K562 (cell line): ENCODE results near the gene RCSD1. TPM values are rescaled to one million over a fixed set of nuclear protein-coding genes. Genes with fewer than 3 reads are reported as not detected.

ENCODE experiments used
- C11orf30 ChIP-seq: fragments of 450-650 bp; IDR thresholded peaks from 2 replicates; pipeline ENCODE4 v1.6.1; 2016; ENCODE audit warnings: low read depth, mild to moderate bottlenecking
- CHD2 ChIP-seq: IDR thresholded peaks from 2 replicates; pipeline ENCODE4 v1.6.1; 2011; ENCODE audit warnings: low read depth, low read length
- COPS2 ChIP-seq: fragments of 450-650 bp; conservative IDR thresholded peaks from 2 replicates; pipeline ENCODE4 v1.6.1; 2016; ENCODE audit warnings: mild to moderate bottlenecking, moderate library complexity
- FOXK1 ChIP-seq: sonication (generic); formaldehyde crosslinking; IDR thresholded peaks from 2 replicates; pipeline ENCODE4 v1.8.0; 2022; ENCODE audit warnings: missing genetic modification reagents, mild to moderate bottlenecking, borderline replicate concordance
- MAZ ChIP-seq, 2 experiments: fragments of 450-650 bp in 1 of 2; sonication (generic) in 1 of 2; formaldehyde crosslinking; IDR thresholded peaks in 1 of 2; conservative IDR thresholded peaks in 1 of 2; 2 replicates each; pipeline versions ENCODE4 v1.4.0 to v1.5.0; 2020; ENCODE audit warnings: mild to moderate bottlenecking in 1 of 2, missing genetic modification reagents in 1 of 2
- NBN ChIP-seq: fragments of 450-650 bp; IDR thresholded peaks from 2 replicates; pipeline ENCODE4 v1.6.1; 2016; ENCODE audit warnings: low read depth, mild to moderate bottlenecking
- NFE2 ChIP-seq: IDR thresholded peaks from 2 replicates; pipeline ENCODE4 v1.6.1; 2014; ENCODE audit warnings: antibody characterized with exemption, low read depth
- polyA plus RNA-seq, 8 experiments: library from polyadenylated mRNA; depleted of rRNA in 4 of 8; stranded (reverse) in 5 of 8; unstranded in 3 of 8; fragments of >200 nt; fragmentation: Nextera tagmentation in 2 of 8; fragmentation: Illumina TruSeq in 1 of 8; extraction: Ambion mirVana in 2 of 8; extraction: Trizol in 1 of 8; gene quantifications; 2 replicates each; pipeline versions ENCODE4 v1.2.1 to v1.2.3, GENCODE V29; 2011 to 2014; ENCODE audit warnings: inconsistent platforms in 1 of 8, missing spikeins in 1 of 8
- total RNA-seq, 7 experiments: library from RNA; depleted of rRNA in 6 of 7; stranded (reverse); fragments of >200 nt in 6 of 7; fragmentation: Illumina TruSeq in 2 of 7; extraction: Trizol in 2 of 7; gene quantifications; 2 replicates each; pipeline versions ENCODE4 v1.2.1 to v1.2.3, GENCODE V29; 2011 to 2021; ENCODE audit warnings: low replicate concordance in 1 of 7
- TF ChIP-seq, protein P1 (sequence below): sonication (generic); IDR thresholded peaks from 2 replicates; pipeline ENCODE4 v1.6.1; 2016
- TF ChIP-seq, protein P2 (sequence below): sonication (generic); formaldehyde crosslinking; IDR thresholded peaks from 2 replicates; pipeline ENCODE4 v1.8.1; 2023; ENCODE audit warnings: missing genetic modification reagents, mild to moderate bottlenecking, borderline replicate concordance
- TF ChIP-seq, protein P3 (sequence below): fragments of 450-650 bp; IDR thresholded peaks from 2 replicates; pipeline ENCODE4 v1.6.1; 2016; ENCODE audit warnings: mild to moderate bottlenecking, moderate library complexity

The RCSD1 gene
- total and polyA plus RNA-seq, 9 of the 15 experiments (the other 6 are each of a cell fraction or from before 2014, with no cell fraction given): 7.8 to 69.8 (median 45.3) TPM

DNA sequence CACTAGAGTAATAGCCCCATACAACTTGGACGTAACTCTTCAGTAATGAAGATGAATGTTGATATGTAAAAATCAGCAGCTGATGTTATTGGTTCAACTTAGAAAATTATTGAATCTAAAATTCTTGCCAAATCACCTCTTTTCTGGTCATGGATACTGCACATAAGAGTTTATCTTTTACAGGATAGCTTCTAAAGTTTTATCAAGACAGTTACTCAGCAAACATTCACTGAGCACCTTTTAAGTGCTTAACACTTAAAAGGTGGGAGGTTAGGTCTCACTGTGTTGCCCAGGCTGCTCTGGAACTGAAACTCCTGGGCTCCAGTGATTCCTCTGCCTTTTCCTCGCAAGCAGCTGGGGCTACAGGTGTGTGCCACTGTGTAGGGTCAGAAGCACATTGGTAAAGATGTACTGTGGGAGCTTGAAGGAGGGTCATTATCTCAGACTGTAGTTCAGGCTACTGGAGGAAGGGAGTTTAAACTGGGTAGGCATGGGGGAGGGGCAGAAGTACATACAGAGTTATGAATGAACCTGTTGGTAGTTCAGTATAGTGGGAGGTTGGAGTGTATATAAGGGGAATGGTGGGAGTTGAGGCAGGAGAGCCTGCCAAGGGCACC is 93.8 kb downstream of the RCSD1 start (continued):
- TF ChIP-seq, protein P1, sequence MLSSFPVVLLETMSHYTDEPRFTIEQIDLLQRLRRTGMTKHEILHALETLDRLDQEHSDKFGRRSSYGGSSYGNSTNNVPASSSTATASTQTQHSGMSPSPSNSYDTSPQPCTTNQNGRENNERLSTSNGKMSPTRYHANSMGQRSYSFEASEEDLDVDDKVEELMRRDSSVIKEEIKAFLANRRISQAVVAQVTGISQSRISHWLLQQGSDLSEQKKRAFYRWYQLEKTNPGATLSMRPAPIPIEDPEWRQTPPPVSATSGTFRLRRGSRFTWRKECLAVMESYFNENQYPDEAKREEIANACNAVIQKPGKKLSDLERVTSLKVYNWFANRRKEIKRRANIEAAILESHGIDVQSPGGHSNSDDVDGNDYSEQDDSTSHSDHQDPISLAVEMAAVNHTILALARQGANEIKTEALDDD: 0 out of 2 replicates have a peak, but pooled peaks have one; percentile 24
- TF ChIP-seq NFE2 (peak; percentile 65), C11orf30 (peak; percentile 28), NBN (no peak; the same call in 1 of the 2 replicates), MAZ (CRISPR knock-in tag; conservative IDR thresholded peaks at IDR 0.05 in 1 of 2, IDR thresholded peaks at IDR 0.05 in 1 of 2) (0 out of 4 replicates have a peak, but pooled peaks of 1 of the 2 experiments have one; percentile 43), FOXK1 (CRISPR knock-in tag) (no peak), COPS2 (no peak), CHD2 (peak; percentile 25; the same call in 1 of the 2 replicates)
- TF ChIP-seq, protein P2, sequence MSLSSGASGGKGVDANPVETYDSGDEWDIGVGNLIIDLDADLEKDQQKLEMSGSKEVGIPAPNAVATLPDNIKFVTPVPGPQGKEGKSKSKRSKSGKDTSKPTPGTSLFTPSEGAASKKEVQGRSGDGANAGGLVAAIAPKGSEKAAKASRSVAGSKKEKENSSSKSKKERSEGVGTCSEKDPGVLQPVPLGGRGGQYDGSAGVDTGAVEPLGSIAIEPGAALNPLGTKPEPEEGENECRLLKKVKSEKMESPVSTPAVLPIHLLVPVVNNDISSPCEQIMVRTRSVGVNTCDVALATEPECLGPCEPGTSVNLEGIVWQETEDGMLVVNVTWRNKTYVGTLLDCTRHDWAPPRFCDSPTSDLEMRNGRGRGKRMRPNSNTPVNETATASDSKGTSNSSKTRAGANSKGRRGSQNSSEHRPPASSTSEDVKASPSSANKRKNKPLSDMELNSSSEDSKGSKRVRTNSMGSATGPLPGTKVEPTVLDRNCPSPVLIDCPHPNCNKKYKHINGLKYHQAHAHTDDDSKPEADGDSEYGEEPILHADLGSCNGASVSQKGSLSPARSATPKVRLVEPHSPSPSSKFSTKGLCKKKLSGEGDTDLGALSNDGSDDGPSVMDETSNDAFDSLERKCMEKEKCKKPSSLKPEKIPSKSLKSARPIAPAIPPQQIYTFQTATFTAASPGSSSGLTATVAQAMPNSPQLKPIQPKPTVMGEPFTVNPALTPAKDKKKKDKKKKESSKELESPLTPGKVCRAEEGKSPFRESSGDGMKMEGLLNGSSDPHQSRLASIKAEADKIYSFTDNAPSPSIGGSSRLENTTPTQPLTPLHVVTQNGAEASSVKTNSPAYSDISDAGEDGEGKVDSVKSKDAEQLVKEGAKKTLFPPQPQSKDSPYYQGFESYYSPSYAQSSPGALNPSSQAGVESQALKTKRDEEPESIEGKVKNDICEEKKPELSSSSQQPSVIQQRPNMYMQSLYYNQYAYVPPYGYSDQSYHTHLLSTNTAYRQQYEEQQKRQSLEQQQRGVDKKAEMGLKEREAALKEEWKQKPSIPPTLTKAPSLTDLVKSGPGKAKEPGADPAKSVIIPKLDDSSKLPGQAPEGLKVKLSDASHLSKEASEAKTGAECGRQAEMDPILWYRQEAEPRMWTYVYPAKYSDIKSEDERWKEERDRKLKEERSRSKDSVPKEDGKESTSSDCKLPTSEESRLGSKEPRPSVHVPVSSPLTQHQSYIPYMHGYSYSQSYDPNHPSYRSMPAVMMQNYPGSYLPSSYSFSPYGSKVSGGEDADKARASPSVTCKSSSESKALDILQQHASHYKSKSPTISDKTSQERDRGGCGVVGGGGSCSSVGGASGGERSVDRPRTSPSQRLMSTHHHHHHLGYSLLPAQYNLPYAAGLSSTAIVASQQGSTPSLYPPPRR (CRISPR knock-in tag): no peak
- TF ChIP-seq, protein P3, sequence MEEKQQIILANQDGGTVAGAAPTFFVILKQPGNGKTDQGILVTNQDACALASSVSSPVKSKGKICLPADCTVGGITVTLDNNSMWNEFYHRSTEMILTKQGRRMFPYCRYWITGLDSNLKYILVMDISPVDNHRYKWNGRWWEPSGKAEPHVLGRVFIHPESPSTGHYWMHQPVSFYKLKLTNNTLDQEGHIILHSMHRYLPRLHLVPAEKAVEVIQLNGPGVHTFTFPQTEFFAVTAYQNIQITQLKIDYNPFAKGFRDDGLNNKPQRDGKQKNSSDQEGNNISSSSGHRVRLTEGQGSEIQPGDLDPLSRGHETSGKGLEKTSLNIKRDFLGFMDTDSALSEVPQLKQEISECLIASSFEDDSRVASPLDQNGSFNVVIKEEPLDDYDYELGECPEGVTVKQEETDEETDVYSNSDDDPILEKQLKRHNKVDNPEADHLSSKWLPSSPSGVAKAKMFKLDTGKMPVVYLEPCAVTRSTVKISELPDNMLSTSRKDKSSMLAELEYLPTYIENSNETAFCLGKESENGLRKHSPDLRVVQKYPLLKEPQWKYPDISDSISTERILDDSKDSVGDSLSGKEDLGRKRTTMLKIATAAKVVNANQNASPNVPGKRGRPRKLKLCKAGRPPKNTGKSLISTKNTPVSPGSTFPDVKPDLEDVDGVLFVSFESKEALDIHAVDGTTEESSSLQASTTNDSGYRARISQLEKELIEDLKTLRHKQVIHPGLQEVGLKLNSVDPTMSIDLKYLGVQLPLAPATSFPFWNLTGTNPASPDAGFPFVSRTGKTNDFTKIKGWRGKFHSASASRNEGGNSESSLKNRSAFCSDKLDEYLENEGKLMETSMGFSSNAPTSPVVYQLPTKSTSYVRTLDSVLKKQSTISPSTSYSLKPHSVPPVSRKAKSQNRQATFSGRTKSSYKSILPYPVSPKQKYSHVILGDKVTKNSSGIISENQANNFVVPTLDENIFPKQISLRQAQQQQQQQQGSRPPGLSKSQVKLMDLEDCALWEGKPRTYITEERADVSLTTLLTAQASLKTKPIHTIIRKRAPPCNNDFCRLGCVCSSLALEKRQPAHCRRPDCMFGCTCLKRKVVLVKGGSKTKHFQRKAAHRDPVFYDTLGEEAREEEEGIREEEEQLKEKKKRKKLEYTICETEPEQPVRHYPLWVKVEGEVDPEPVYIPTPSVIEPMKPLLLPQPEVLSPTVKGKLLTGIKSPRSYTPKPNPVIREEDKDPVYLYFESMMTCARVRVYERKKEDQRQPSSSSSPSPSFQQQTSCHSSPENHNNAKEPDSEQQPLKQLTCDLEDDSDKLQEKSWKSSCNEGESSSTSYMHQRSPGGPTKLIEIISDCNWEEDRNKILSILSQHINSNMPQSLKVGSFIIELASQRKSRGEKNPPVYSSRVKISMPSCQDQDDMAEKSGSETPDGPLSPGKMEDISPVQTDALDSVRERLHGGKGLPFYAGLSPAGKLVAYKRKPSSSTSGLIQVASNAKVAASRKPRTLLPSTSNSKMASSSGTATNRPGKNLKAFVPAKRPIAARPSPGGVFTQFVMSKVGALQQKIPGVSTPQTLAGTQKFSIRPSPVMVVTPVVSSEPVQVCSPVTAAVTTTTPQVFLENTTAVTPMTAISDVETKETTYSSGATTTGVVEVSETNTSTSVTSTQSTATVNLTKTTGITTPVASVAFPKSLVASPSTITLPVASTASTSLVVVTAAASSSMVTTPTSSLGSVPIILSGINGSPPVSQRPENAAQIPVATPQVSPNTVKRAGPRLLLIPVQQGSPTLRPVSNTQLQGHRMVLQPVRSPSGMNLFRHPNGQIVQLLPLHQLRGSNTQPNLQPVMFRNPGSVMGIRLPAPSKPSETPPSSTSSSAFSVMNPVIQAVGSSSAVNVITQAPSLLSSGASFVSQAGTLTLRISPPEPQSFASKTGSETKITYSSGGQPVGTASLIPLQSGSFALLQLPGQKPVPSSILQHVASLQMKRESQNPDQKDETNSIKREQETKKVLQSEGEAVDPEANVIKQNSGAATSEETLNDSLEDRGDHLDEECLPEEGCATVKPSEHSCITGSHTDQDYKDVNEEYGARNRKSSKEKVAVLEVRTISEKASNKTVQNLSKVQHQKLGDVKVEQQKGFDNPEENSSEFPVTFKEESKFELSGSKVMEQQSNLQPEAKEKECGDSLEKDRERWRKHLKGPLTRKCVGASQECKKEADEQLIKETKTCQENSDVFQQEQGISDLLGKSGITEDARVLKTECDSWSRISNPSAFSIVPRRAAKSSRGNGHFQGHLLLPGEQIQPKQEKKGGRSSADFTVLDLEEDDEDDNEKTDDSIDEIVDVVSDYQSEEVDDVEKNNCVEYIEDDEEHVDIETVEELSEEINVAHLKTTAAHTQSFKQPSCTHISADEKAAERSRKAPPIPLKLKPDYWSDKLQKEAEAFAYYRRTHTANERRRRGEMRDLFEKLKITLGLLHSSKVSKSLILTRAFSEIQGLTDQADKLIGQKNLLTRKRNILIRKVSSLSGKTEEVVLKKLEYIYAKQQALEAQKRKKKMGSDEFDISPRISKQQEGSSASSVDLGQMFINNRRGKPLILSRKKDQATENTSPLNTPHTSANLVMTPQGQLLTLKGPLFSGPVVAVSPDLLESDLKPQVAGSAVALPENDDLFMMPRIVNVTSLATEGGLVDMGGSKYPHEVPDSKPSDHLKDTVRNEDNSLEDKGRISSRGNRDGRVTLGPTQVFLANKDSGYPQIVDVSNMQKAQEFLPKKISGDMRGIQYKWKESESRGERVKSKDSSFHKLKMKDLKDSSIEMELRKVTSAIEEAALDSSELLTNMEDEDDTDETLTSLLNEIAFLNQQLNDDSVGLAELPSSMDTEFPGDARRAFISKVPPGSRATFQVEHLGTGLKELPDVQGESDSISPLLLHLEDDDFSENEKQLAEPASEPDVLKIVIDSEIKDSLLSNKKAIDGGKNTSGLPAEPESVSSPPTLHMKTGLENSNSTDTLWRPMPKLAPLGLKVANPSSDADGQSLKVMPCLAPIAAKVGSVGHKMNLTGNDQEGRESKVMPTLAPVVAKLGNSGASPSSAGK: no peak
